Measurements from ENCODE around the gene VPS41.

Gene VPS41

GRCh38 chr7:38727184-38727940, 181.6 kb downstream of the VPS41 start:
- no peak for DNase-seq

- DNase-seq = no peak
These were observed 185.7 kb downstream of the VPS41 start for GRCh38 chr7:38723327-38723726.

GRCh38 chr7:38716397-38716796, 192.6 kb downstream of the VPS41 start:
- no peak for DNase-seq

- peak in 1 of 5 experiments; percentile 24 for DNase-seq
These were observed 199.9 kb downstream of the VPS41 start for GRCh38 chr7:38709123-38709522.

- no peak for DNase-seq
These were observed 204.2 kb downstream of the VPS41 start for GRCh38 chr7:38704751-38705150.

- no peak for DNase-seq
These were observed 204.9 kb downstream of the VPS41 start for GRCh38 chr7:38704041-38704547.

- no peak for DNase-seq
These were observed 205.9 kb downstream of the VPS41 start for GRCh38 chr7:38703093-38703492.

- no peak for DNase-seq
These were observed 206.9 kb downstream of the VPS41 start for GRCh38 chr7:38702002-38702535.

GRCh38 chr7:38700116-38700515, 208.9 kb downstream of the VPS41 start:
- no peak for DNase-seq

- DNase-seq = no peak
These were observed 209.5 kb downstream of the VPS41 start for GRCh38 chr7:38699471-38699870.

GRCh38 chr7:38694326-38694725, 214.7 kb downstream of the VPS41 start:
- no peak for DNase-seq

- DNase-seq = no peak
These were observed 222.1 kb downstream of the VPS41 start for GRCh38 chr7:38686888-38687287.

- DNase-seq = no peak
These were observed 223.1 kb downstream of the VPS41 start for GRCh38 chr7:38685851-38686250.

GRCh38 chr7:38682606-38683005, 226.4 kb downstream of the VPS41 start:
- DNase-seq = no peak

GRCh38 chr7:38681882-38682281, 227.1 kb downstream of the VPS41 start:
- DNase-seq = no peak

- no peak for DNase-seq
These were observed 229.6 kb downstream of the VPS41 start for GRCh38 chr7:38679419-38679818.

GRCh38 chr7:38678698-38679054, 230.3 kb downstream of the VPS41 start:
- no peak for DNase-seq

- no peak for DNase-seq
These were observed 230.9 kb downstream of the VPS41 start for GRCh38 chr7:38677981-38678697.

- DNase-seq = no peak
These were observed 233.4 kb downstream of the VPS41 start for GRCh38 chr7:38675494-38676106.

- DNase-seq = no peak
These were observed 234.5 kb downstream of the VPS41 start for GRCh38 chr7:38674513-38674912.

GRCh38 chr7:38673795-38674194, 235.2 kb downstream of the VPS41 start:
- no peak for DNase-seq
